LNCaP clone FGC (cell line): Measurements from ENCODE around the gene NPFFR1.

ENCODE experiments used
- DNase-seq: peaks from one replicate; pipeline ENCODE4 v3.0.0-alpha.2; 2011; ENCODE audit warnings: low read depth
- H3K4me3 ChIP-seq: 2 replicates; pipeline ENCODE4 v1.5.1; 2011; ENCODE audit warnings: mild to moderate bottlenecking, low read depth, low read length, control low read depth
- TF ChIP-seq, protein P1 (sequence below): IDR thresholded peaks from 2 replicates; pipeline ENCODE4 v1.5.1; 2012; ENCODE audit warnings: mild to moderate bottlenecking; ENCODE audit not compliant: control insufficient read depth, insufficient read depth; ENCODE audit errors: extremely low read depth

NPFFR1 gene

DNA sequence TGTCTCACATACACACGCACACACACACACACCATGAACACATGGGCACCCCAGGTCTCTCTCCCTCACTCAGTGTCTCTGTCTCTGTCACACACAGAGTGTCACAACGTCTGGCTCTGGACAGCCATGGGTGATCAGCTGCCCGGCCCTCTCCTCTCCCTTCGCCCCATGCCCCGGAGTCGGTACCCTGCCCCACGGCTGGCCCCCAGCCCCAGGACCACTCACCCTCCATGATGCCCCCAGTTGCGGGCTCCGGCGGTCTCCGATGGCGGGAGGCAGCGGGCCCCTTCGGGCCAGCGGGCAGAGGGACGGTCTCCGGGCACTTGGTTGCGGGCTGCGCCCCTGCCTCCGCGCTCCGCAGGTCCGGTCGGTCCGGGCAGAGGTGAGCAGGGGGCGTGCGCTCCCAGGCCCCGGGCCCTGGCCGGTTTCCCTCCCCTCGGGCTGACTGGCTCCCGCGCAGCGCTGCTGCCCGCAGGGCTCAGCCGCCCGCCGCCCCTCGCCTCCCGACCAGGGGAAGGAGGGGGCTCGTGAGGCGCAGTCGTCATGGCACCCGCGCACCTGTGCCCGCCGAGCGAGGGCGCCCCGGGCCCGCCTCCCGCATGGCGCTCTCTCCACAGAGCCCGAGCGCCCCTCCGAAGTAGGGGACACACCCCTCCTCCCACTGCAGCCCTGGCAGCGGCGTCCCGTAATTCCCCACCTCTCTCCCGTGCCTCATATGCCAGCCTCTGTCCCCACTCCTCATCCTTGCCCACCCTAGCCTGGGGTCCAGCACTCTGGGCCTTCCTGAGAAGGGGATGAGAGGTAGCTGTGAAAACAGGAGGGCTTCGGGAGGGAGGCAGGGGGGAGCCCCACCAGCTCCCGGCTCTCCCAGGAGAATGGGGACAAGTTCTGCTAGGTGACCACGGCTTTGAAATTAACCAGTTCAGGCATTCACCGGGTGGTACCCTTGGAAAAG lies at the start of gene NPFFR1:
Gene NPFFR1 (minus strand): TSS at position 560 of the 955 bp plus-strand sequence. CDS start 328 bp downstream, at position 232.
- no peak within 1 kb of the TSS for H3K4me3 ChIP-seq
- TF ChIP-seq, protein P1, sequence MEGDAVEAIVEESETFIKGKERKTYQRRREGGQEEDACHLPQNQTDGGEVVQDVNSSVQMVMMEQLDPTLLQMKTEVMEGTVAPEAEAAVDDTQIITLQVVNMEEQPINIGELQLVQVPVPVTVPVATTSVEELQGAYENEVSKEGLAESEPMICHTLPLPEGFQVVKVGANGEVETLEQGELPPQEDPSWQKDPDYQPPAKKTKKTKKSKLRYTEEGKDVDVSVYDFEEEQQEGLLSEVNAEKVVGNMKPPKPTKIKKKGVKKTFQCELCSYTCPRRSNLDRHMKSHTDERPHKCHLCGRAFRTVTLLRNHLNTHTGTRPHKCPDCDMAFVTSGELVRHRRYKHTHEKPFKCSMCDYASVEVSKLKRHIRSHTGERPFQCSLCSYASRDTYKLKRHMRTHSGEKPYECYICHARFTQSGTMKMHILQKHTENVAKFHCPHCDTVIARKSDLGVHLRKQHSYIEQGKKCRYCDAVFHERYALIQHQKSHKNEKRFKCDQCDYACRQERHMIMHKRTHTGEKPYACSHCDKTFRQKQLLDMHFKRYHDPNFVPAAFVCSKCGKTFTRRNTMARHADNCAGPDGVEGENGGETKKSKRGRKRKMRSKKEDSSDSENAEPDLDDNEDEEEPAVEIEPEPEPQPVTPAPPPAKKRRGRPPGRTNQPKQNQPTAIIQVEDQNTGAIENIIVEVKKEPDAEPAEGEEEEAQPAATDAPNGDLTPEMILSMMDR, result no peak
- no peak for DNase-seq

DNA sequence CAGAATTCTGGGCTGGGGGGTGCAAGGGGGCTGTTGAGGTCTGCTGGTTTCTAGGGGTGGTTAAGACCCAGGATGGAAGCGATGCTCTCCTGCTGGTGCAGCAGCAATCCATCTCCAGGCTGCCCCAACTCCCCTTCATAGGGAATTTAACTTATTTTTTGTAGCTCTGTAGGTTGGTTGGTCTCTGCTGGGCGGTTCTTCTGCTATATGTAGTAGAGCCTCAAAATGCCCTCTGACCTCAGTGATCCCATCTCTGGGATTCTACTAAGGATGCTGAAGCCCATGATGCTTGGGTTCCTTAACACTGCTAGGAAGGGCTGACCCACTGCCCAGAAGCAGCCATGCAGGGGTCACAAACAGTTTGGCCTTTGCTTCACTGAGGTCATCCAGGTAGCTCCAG lies 49.5 kb upstream of the NPFFR1 start:
- TF ChIP-seq, protein P1, result no peak
- H3K4me3 ChIP-seq, result no peak overlapping the region
- no peak for DNase-seq

- DNase-seq, result peak; percentile 91
Observed at GRCh38 chr10:70331486-70332268, 47.9 kb upstream of the NPFFR1 start.

GRCh38 chr10:70331160-70331485 lies 47.3 kb upstream of the NPFFR1 start:
- DNase-seq, result no peak
- H3K4me3 ChIP-seq, result no peak overlapping the region
- TF ChIP-seq, protein P1, result no peak

More at GRCh38 chr10:70331486-70332268, 47.9 kb upstream of the NPFFR1 start:
- TF ChIP-seq, protein P1, result 0 out of 2 replicates have a peak, but pooled peaks have one; percentile 5
- no peak overlapping the region for H3K4me3 ChIP-seq

DNA sequence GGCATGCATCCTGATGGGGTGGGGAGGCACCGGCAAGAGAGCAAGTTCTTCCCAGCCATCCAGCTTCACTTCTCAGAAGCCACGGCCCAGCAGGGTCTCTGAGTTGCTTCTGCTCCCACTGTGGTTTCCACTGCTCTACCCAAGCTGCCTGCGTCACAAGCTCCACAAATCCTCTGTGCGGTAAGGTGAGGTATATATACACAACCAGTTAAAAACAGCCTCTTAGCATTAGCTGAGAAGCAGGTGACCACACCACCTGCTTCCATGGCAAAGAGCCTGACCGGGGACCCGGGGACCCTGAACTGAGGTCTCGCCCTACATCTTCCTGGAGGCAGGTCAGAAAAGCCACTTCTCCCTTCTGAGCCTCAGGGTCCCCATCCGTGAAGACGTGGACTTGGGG lies 46.9 kb upstream of the NPFFR1 start:
- DNase-seq, result no peak
- TF ChIP-seq, protein P1, result no peak
- H3K4me3 ChIP-seq, result no peak overlapping the region

DNA sequence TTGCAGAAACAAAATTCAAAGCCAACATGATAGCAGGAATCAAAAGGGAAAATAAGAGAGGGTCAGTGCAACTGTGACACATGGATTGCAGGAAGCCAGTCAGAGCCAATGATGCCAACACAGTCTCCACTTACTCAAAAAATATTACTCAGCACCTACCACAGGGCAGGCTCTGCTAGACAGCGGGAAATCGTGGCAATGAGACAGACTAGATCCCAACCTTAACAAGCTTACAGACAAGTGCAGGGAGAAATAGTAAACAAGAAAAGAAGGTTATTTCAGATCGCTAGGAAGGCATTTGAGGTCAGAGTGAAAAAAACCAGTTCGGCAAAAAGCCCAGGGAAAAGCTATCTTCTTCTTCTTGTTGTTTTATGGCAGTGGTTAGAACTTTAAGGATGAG lies 45.2 kb upstream of the NPFFR1 start:
- H3K4me3 ChIP-seq, result no peak overlapping the region
- TF ChIP-seq, protein P1, result no peak
- DNase-seq, result peak; percentile 37
